Prostate gland (tissue), 2 donors: Measurements from ENCODE around the gene CSH1.

Experiments used
- CTCF ChIP-seq, 4 experiments: fragments of 200-600 bp in 2 of 4; fragments of 450-650 bp in 2 of 4; sonication (generic) in 2 of 4; IDR thresholded peaks; 1 replicate in 3 of 4; 2 replicates in 1 of 4; pipeline ENCODE4 v1.5.1; 2016 to 2019; ENCODE audit warnings: antibody characterized with exemption in 4 of 4, mild to moderate bottlenecking in 2 of 4, moderate library complexity in 2 of 4
- POLR2A ChIP-seq: fragments of 450-650 bp; IDR thresholded peaks from one replicate; pipeline ENCODE4 v1.6.1; 2016; ENCODE audit warnings: antibody characterized with exemption, mild to moderate bottlenecking
- POLR2AphosphoS5 ChIP-seq: sonication (generic); formaldehyde crosslinking; IDR thresholded peaks from one replicate; pipeline ENCODE4 v1.6.1; 2017; ENCODE audit warnings: antibody characterized with exemption

- TF ChIP-seq POLR2A, result no peak
- no peak for TF ChIP-seq CTCF (IDR thresholded peaks at IDR 0.05)
- no peak for TF ChIP-seq POLR2AphosphoS5
Observed at GRCh38 chr17:63911041-63911635, 14.8 kb upstream of the CSH1 start, which contains the start of gene CSHL1.
